HepG2 (cell line): ENCODE measurements around the gene AGO4. TPM values are rescaled to one million over a fixed set of nuclear protein-coding genes. Genes with fewer than 3 reads are reported as not detected.
"Not testable (repeated sequence)": the region's sequence is repeated elsewhere in the genome, so short reads cannot be mapped to it uniquely, and the experiment has no call there.

Experiments
- ATAC-seq: fragments of 200-7000 bp; cut with Tn5 transposase; 3 replicates; pipeline ENCODE4 v1.9.1; 2020; ENCODE audit warnings: mild to moderate bottlenecking, moderate library complexity
- BruUV-seq: library from RNA; stranded (reverse); fragments of 400-500 nt; replicated peaks from 2 replicates; lab custom pipeline; 2021; lab: Mats Ljungman, UMichigan
- CTCF ChIA-PET: fragments of 300-600 bp; formaldehyde crosslinking; extraction: SDS; loops from one replicate; lab custom pipeline; 2021; ENCODE audit warnings: low total read pairs, inconsistent platforms, low intra/inter-chr PET ratio; lab: Yijun Ruan, JAX
- POLR2A ChIA-PET: fragments of 350-600 bp; sonication (Branson Sonifier 250); formaldehyde crosslinking; loops from one replicate; lab custom pipeline; 2020; ENCODE audit warnings: antibody characterized with exemption, inconsistent platforms; lab: Yijun Ruan, JAX
- DNase-seq: peaks from one replicate; pipeline ENCODE4 v3.0.0-alpha.2; 2015; ENCODE audit warnings: low spot score
- FAIRE-seq: peaks from 3 replicates; lab custom pipeline; 2011; peaks lifted over from hg19 to GRCh38; lab: Jason Lieb, UNC
- H2AFZ ChIP-seq: one replicate; pipeline ENCODE4 v1.6.1; 2011; ENCODE audit warnings: low read length, inconsistent platforms
- H3K27ac ChIP-seq: fragments of 300-600 bp; 3 replicates; pipeline ENCODE4 v1.8.0; 2011; ENCODE audit warnings: mixed run types, mild to moderate bottlenecking, mixed read lengths, low read length, inconsistent platforms; ENCODE audit not compliant: insufficient read depth; ENCODE audit errors: extremely low read length
- H3K27me3 ChIP-seq, 2 experiments: fragments of 200-600 bp in 1 of 2; 2 replicates in 1 of 2; 3 replicates in 1 of 2; pipeline versions ENCODE4 v1.6.0 to v1.8.0; 2011; ENCODE audit warnings: low read length in 2 of 2, mild to moderate bottlenecking in 2 of 2, moderate library complexity in 2 of 2, inconsistent platforms in 1 of 2; ENCODE audit not compliant: insufficient read depth in 2 of 2, control insufficient read depth in 1 of 2
- H3K36me3 ChIP-seq, 2 experiments: fragments of 200-600 bp in 1 of 2; replicated peaks in 1 of 2; 2 replicates in 1 of 2; 3 replicates in 1 of 2; pipeline versions ENCODE4 v1.5.1 to v1.8.0; 2011; ENCODE audit warnings: low read length in 2 of 2, inconsistent platforms in 1 of 2; ENCODE audit not compliant: insufficient read depth in 2 of 2, control insufficient read depth in 1 of 2
- H3K4me1 ChIP-seq: 2 replicates; pipeline ENCODE4 v1.5.1; 2012; ENCODE audit warnings: low read length, inconsistent platforms; ENCODE audit not compliant: insufficient read depth
- H3K4me2 ChIP-seq: 2 replicates; pipeline ENCODE4 v1.6.0; 2011; ENCODE audit warnings: low read depth, low read length, inconsistent platforms
- H3K4me3 ChIP-seq, 3 experiments: fragments of 200-600 bp in 1 of 3; sonication (generic), shearing (Covaris generic) in 1 of 3; replicated peaks in 1 of 3; 2 replicates each; pipeline ENCODE4 v1.5.1; 2011 to 2016; ENCODE audit warnings: low read length in 3 of 3, inconsistent platforms in 2 of 3, low read depth in 2 of 3, mild to moderate bottlenecking in 2 of 3, control low read depth in 1 of 3, mixed read lengths in 1 of 3; ENCODE audit not compliant: insufficient read depth in 1 of 3
- H3K79me2 ChIP-seq: one replicate; pipeline ENCODE4 v1.6.1; 2011; ENCODE audit warnings: low read length, inconsistent platforms; ENCODE audit not compliant: insufficient read depth
- H3K9ac ChIP-seq: 2 replicates; pipeline ENCODE4 v1.6.0; 2011; ENCODE audit warnings: mild to moderate bottlenecking, low read depth, low read length, inconsistent platforms; ENCODE audit not compliant: insufficient read depth
- H3K9me3 ChIP-seq: 2 replicates; pipeline ENCODE4 v1.5.1; 2012; ENCODE audit warnings: mild to moderate bottlenecking, low read length
- H4K20me1 ChIP-seq: 2 replicates; pipeline ENCODE4 v1.6.0; 2011; ENCODE audit warnings: inconsistent platforms, mild to moderate bottlenecking, low read length, moderate library complexity; ENCODE audit not compliant: insufficient read depth
- IRX3 ChIP-seq: sonication (generic); formaldehyde crosslinking; IDR thresholded peaks from 2 replicates; pipeline ENCODE4 v1.8.1; 2023; ENCODE audit warnings: mild to moderate bottlenecking, low read depth, missing genetic modification reagents, borderline replicate concordance
- MAF1 ChIP-seq: sonication (generic); formaldehyde crosslinking; IDR thresholded peaks from 2 replicates; pipeline ENCODE4 v1.5.0; 2020; ENCODE audit warnings: missing genetic modification reagents, borderline replicate concordance
- POGZ ChIP-seq: sonication (generic); formaldehyde crosslinking; IDR thresholded peaks from 2 replicates; pipeline ENCODE4 v1.4.0; 2020; ENCODE audit warnings: mild to moderate bottlenecking, missing genetic modification reagents
- ZNF564 ChIP-seq: sonication (generic); formaldehyde crosslinking; IDR thresholded peaks from 2 replicates; pipeline ENCODE4 v1.8.1; 2023; ENCODE audit warnings: mild to moderate bottlenecking, missing genetic modification reagents
- ZNF577 ChIP-seq: sonication (generic); formaldehyde crosslinking; IDR thresholded peaks from 2 replicates; pipeline ENCODE4 v1.4.0; 2020; ENCODE audit warnings: mild to moderate bottlenecking, low read depth, missing genetic modification reagents, borderline replicate concordance
- WGBS: methylation state at CpG from one replicate; pipeline ENCODE4 v1.1.6; 2017; ENCODE audit warnings: low lambda C conversion rate; 5-methylcytosine and 5-hydroxymethylcytosine counted together
- in situ Hi-C: cut with HindIII; loops from 2 replicates; pipeline ENCODE4 v1.10.0; 2017; ENCODE audit warnings: low pct_unique_long_range_greater_than_20kb; ENCODE audit not compliant: extremely low pct_ligation_motif_present
- intact Hi-C: fragments of 100-400 bp; cut with micrococcal nuclease; formaldehyde crosslinking; loops from one replicate; pipeline ENCODE4 v1.10.0; 2022; ENCODE audit not compliant: unreplicated experiment
- polyA plus RNA-seq, 8 experiments: library from polyadenylated mRNA; depleted of rRNA in 3 of 8; stranded (reverse) in 7 of 8; unstranded in 1 of 8; fragments of >200 nt; fragmentation: Illumina TruSeq in 4 of 8; extraction: Trizol in 4 of 8; gene quantifications; 2 replicates each; pipeline versions ENCODE4 v1.2.1 to v1.2.3, GENCODE V29; 2011 to 2016; ENCODE audit warnings: low read depth in 4 of 8, missing spikeins in 1 of 8, mixed read lengths in 1 of 8; ENCODE audit not compliant: insufficient read depth in 1 of 8
- total RNA-seq, 5 experiments: library from RNA; depleted of rRNA; stranded (reverse); fragments of >200 nt; fragmentation: Illumina TruSeq; extraction: Trizol; gene quantifications; 2 replicates each; pipeline ENCODE4 v1.2.3, GENCODE V29; 2016; ENCODE audit warnings: low read depth in 1 of 5

AGO4 gene
- total and polyA plus RNA-seq, 2 of the 13 experiments (the other 11 are each of a cell fraction or from before 2014, with no cell fraction given): 6.0 to 13.8 TPM

- peaks cover 8 to 32% of the 10 kb centered on the region in 2 experiments; a peak in 4 of 5 replicates for H3K36me3 ChIP-seq
- H3K27ac ChIP-seq: no peak overlapping the region
- ChIA-PET CTCF (no interaction called here), POLR2A (no interaction called here)
- no peaks in the 10 kb centered on the region; a peak in 1 of 5 replicates for H3K27me3 ChIP-seq
- in situ Hi-C loops (no loop called here), intact Hi-C loops (no loop called here)
- TF ChIP-seq POGZ (no peak), ZNF577 (CRISPR knock-in tag) (no peak), MAF1 (CRISPR knock-in tag) (no peak), ZNF564 (no peak), IRX3 (CRISPR knock-in tag) (no peak)
- peaks cover 11% of the 10 kb centered on the region for H3K79me2 ChIP-seq
- H3K9ac ChIP-seq: no peak overlapping the region
- 97% methylated on average over 11 of the region's 11 CpGs for WGBS
- H3K4me2 ChIP-seq: no peak overlapping the region
- 0 out of 2 replicates have a peak, but pooled peaks cover 10% of the 10 kb centered on the region for H4K20me1 ChIP-seq
- peaks cover 35% of the 10 kb centered on the region for H3K4me1 ChIP-seq
- no TSS peak for BruUV-seq
- H3K4me3 ChIP-seq: no peak overlapping the region
- no peak for DNase-seq
- no peak overlapping the region for H2AFZ ChIP-seq
- H3K9me3 ChIP-seq: no peaks in the 10 kb centered on the region
- no peak for FAIRE-seq
- no peak for ATAC-seq
Measured at GRCh38 chr1:35888255-35888654, 80.4 kb downstream of the AGO4 start.

GRCh38 chr1:35888981-35889380 lies 81.2 kb downstream of the AGO4 start:
- H3K9me3 ChIP-seq, intact Hi-C loops, H3K4me3 ChIP-seq, DNase-seq, H3K4me2 ChIP-seq, H3K27me3 ChIP-seq, H2AFZ ChIP-seq, H3K27ac ChIP-seq, ATAC-seq, H3K9ac ChIP-seq, CTCF ChIA-PET, H4K20me1 ChIP-seq, POLR2A ChIA-PET, in situ Hi-C loops, BruUV-seq, FAIRE-seq: not testable (repeated sequence)
- 97% methylated on average over 3 of the region's 3 CpGs for WGBS
- H3K4me1 ChIP-seq: peaks cover 34% of the 10 kb centered on the region
- peaks cover 11% of the 10 kb centered on the region for H3K79me2 ChIP-seq
- peaks cover 13 to 40% of the 10 kb centered on the region in 2 experiments for H3K36me3 ChIP-seq
